Suppressor macrophage treated with lipopolysaccharide for 4 hours (primary cell): Measurements from ENCODE around the gene E2F8.

Experiments used
- DNase-seq: peaks from one replicate; pipeline ENCODE4 v3.0.0-alpha.2; 2020

The E2F8 gene

DNA sequence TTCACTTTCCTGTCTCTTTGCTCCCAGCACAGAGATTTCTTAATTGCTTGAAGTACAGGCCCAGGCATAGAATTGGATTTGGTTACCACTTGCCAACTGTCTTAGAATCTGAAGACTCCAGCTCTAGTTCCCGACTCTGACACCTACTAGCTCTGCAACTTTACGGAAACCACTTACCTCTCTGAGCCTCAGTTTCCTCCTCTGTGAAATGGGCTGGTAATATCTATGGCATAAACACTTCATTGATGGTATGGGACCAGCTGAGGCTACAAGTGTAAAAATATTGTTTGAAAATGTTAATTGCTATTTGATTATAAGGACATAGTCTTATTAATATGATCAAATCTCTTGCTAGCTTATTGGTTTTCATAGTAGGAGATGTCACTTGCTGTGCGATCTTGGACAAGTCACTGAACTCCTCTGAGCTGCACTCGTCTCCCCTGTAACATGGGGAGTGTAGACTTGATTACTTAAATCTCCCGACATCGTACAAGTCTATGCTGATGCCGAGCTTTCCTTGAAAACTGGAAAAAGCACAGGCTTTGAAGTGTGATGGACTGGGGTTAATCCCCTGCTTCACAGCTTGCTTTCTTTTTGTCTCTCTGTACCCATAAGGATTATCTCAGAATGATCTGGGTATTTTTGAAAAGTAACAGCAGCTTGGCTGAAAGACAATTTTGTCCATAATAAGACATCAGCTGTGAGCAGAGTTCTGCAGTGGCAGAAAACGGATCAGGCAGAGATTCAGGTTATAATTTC, 11.8 kb upstream of the E2F8 start:
- DNase-seq: no peak

DNA sequence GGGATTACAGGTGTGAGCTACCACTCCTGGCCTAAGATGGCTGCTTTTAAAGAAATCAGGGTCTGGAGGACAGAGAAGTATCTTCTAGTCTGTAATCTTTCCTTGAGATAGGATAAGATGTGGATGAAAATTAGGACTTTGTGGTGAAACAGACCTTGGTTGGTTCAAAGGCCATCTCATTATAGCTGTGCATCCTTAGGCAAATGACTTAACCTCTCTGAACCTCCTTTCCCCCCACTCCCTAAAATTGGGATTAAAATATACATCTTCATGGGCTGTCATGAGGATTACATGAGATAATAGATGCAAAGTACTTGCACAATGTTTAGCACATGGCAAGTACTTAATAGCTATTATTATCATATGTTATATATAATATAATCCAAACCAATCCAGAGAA, 10.8 kb upstream of the E2F8 start:
- no peak for DNase-seq

DNA sequence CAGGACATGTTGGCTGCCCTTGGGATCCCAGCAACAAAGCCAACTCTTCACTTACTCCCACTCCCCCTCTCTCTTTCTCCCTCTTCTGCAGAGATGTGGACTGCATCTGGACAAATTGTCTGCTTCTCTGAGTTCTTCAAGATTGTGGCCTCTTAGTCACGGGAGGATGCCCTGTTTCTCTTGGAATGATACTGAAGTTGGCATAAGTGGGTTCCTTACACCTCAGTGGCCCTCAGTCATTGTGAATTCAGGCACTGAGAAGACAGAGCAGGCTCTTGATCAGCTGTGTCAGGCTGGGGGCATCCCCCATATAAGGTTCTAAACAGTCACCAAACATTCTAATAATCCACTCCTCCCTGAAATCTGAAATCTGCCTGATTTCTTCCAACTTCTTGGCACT, 6.1 kb upstream of the E2F8 start:
- no peak for DNase-seq

- no peak for DNase-seq
Measured at GRCh38 chr11:19245351-19245750, 4.6 kb upstream of the E2F8 start.

GRCh38 chr11:19244621-19245020, 3.9 kb upstream of the E2F8 start:
- peak; percentile 4 for DNase-seq

- DNase-seq: peak; percentile 60
Measured at GRCh38 chr11:19244084-19244483, 3.3 kb upstream of the E2F8 start.

GRCh38 chr11:19243613-19244012, 2.9 kb upstream of the E2F8 start:
- peak; percentile 34 for DNase-seq

DNA sequence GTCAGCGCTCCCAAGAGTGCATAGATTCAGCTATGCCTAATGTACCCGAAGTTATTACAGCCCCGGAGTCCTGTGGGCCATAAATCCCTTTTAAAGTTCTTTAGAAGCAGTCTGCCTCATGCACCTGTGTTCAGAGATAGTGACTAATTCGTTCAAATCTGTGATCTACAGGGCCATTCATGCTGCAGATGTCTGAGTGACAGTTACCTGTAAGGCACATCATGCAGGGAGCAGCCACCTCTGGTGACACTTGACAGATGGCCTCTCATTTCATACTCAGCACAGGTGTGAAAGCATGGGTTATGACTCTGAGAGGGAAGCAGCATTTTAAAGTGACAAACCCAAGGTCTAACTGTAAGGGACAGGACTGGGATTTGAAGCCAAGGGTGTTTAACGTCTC, 2.4 kb upstream of the E2F8 start:
- DNase-seq: no peak

DNA sequence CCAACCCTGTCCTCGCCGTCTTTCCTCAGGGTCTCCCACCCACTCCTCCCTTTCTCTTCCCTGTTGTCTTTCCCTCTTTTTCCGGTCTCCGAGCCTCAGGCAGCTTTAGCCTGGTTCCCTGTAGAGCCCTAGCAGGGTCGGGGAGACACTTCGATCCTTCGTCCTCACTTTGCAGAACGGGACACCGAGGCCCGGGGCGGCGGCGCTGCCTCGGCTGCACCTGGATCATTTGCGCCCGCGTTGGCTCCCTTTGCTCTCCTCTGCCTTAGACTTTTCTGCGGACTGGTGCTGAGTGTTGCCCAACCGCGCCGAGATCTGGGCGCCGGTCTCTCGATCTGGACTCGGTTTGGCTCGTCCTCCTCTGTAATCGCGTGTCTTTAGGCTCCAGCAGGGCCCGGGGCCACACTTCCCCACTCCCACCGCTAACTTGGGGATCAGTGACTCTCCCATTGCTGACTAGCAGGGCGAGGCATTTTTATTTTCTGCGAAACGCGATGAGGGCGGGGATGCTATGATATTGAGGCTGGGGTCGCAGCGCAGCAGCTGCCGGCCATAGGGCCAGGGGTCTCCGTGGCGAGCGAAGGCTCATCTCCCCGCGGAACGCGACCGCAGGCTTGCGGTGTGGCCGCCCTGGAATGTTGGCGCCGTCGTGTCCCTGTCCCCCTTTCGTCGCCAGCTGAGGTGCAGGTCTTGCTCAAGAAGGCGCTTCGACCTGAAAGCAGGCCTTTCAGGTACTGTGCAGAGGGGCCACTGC, 1.6 kb upstream of the E2F8 start:
- DNase-seq: peak; percentile 14

DNA sequence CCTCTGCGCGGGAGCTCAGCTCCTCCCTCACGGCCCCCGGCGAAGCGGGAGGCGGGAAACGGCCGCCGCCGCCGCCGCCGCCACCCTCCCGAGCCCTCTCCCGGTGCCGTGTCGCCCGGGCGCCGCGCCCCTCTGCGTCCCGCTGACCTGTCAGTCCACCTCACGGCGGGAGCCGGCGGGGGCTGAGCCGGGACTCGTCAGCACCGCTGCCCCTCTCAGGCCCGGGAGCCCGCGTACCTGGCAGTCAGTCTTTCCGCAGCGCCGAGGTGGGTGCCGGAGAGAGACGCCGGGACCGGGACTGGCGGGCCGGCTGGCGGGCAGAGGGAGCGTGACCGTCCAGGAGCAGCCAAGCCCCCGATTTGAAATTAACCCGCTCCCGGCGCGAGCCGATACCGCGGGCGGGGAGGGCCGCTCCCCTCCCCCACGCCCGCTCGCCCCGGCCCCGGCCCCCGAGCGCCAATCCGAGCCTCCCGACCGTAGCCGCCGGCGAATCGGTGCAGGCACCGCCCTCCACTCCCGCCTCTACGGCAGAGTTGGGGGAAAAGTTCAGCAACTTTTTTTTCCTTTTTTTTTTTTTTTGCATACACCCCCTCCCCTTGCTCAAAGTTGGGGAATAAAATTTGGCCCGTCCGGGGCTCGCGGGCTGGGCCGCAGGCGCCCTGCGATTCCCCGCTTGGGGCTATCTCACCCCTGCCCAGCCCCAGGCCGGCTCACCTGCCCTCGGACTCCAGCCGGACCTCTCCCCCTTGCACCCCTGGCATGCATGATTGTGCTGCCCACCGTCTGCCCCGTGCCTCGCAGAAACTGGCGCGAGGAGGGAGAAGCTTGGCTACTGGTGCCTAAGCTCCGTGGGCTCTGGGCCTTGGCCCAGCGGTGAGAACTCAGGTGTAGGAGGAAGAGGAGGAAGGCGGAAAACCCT, 774 bp upstream of the E2F8 start:
- peak; percentile 23 for DNase-seq

- DNase-seq: no peak
Measured at GRCh38 chr11:19239039-19239438, 1.7 kb downstream of the E2F8 start.

DNA sequence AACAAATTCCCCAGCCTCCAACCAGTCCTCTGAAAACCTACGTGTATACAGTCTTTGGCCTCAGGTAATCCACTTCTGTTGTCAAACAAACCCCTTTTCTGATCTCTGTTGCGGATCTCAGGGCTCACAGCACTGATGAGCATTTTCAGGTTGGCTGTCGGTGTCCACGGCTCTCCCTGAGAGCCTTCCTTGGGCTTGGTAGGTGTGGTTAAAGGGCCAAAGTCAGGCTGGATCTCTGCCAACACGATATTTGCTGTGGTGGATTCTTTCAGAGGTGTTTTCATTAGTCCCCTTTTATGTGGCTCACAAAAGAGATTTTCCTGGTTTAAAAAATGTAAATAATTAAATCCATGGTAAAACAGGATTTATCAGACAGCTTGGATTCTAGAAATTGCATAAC, 2.9 kb downstream of the E2F8 start:
- DNase-seq: no peak

DNA sequence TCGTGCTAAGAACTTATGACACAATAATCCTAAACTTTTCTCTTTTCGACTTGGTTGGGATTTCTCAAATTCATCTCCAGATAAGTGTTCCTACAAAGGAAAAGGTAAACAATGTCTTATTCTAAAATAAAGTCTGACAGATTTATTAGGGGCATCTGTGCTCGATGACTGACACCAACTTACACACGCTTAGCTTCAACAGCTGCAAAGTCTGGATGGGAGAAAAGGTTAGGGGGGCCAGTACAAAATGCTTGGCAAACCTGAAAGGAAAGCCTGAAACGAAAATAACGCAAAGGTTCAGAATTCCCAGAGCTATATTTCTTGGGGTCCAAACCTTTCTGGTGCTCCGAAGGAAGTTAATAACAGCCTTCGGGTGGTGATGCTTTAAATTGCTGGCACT, 3.4 kb downstream of the E2F8 start:
- no peak for DNase-seq

- DNase-seq: no peak
Measured at GRCh38 chr11:19234231-19234817, 6.4 kb downstream of the E2F8 start.

GRCh38 chr11:19232910-19233503, 7.7 kb downstream of the E2F8 start:
- DNase-seq: no peak

- no peak for DNase-seq
Measured at GRCh38 chr11:19229671-19230070, 11.1 kb downstream of the E2F8 start.

DNA sequence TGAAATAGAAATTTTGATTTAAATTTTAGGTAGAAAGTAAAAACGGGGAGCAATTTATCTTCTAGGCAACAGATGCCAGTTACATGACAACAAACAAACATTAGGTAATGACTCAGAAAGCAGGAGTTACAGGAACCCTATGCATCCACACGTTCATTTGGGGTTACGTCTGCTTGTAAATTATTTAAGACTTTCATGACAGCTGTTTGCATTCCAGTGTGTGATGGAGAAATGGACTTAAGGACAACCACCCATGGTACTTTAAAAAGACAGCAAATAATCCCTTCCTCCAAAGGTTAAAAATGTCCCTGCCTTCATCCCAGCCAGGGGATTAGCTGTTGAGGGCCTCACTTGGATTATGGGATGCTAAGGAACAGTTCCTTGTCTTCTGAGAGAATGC, 11.8 kb downstream of the E2F8 start:
- DNase-seq: no peak

GRCh38 chr11:19226378-19227195, 14.2 kb downstream of the E2F8 start:
- no peak for DNase-seq

DNA sequence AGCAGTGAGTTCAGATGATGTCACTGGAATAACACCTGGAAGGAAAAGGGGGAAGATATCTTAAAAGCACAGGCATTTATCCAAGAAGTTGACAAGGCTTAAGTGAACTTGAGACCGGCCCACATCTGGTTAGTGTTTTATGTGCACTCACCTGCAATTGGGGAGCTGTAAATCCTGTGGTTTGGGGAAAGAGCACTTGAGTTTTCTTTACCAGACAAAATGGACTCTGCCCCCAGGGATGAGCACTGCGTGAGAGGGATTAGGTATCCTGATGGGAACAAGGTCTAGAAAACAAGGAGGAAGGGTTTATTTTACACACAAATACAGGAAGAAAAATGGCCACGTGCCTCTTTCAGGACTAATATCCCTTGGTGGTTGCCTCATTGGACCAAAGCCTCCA, 15.2 kb downstream of the E2F8 start:
- DNase-seq: no peak

DNA sequence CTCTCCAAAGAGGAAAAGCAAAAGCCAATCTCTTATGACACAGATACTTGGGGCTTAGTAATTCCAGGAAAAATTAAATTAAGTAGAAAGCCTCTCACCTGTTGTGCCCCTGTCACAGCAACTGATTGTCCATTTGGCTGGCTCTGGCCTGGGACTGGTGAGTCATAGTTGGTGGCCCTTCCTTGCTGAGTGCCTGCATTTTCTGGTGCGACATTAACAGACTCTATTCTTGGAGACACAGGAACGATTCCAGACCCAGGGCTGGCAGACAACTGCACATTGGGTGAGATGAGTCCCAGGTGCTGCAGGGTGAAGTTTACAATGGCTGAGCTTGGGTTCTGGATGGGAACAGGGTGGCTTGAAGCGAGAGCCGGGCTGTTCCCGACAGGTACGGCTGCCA, 15.6 kb downstream of the E2F8 start:
- no peak for DNase-seq

DNA sequence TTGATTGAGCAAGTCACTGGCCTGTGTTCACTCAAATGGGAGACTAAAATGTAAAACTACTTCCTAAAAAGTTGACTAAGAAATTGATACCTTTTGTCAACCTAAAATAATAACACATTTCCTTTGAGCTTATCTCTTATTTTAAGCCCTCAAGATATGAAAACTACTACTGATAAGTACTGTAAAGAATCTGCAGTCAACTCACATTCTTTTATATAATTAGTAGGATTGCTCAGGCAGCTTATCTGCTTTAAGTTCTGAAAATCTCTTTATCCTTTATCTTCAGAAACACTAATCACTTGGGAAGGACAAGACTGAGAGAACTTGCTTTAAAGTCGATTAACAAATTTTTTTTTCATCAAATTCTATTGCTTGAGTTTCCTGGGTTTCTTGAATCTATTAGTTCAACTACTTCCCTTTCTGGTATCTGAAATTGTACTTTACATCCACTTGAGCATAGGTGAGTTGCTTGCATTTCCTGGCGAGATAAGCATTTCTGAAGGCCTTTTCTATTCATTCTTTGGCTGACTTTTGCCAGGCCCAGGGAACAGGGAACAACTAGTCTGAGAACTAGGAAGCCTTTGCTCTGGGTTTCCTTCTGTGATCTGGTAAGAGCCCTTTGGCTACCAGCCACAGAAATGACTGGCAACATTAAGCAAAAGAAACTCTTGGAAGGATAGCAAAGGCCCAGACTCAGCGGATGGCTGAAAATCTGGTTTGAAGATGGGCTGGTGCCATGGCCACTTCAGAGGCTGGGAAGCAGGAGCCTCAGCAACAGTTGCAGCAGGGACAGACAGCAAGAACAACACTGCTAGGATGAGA, 19.6 kb downstream of the E2F8 start:
- no peak for DNase-seq
